ENCODE measurements around the gene MAP2K1. TPM values are rescaled to one million over a fixed set of nuclear protein-coding genes. Genes with fewer than 3 reads are reported as not detected.
A peak's percentile ranks its signal among the peaks of the same experiment; 100 is the strongest.

MAP2K1 gene
- total RNA-seq, 1 donor from 2014 or later = 66.5 TPM

- Mint-ChIP-seq H3K4me1 (ENCODE audit: low read depth, unreplicated experiment) (peaks cover 16% of the 10 kb centered on the region), H3K27me3 (ENCODE audit: low read depth, unreplicated experiment) (no peaks in the 10 kb centered on the region), H3K9me3 (ENCODE audit: unreplicated experiment) (no peaks in the 10 kb centered on the region), H3K27ac (ENCODE audit: unreplicated experiment) (no peak overlapping the region), H3K36me3 (ENCODE audit: low read depth, unreplicated experiment) (peaks cover 8% of the 10 kb centered on the region), H3K4me3 (ENCODE audit: unreplicated experiment) (no peak overlapping the region)
- Histone ChIP-seq H3K36me3 (ENCODE audit: insufficient read depth, low read length) (no peaks in the 10 kb centered on the region), H3K4me3 (ENCODE audit: insufficient read depth, low read depth, low read length) (no peak overlapping the region), H3K4me1 (ENCODE audit: insufficient read depth, low read length) (no peaks in the 10 kb centered on the region), H3K27me3 (ENCODE audit: insufficient read depth, low read length) (no peaks in the 10 kb centered on the region), H3K79me2 (ENCODE audit: insufficient read depth, low read length) (peaks cover 91% of the 10 kb centered on the region), H3K4me2 (ENCODE audit: low read length) (no peak overlapping the region), H2AFZ (ENCODE audit: low read depth, low read length) (no peak overlapping the region), H3K9ac (ENCODE audit: low read length) (no peak overlapping the region), H4K20me1 (ENCODE audit: insufficient read depth, low read length) (peaks cover 78% of the 10 kb centered on the region), H3K27ac (ENCODE audit: low read depth, low read length) (no peak overlapping the region), H3K9me3 (ENCODE audit: insufficient read depth, low read depth, low read length) (no peaks in the 10 kb centered on the region)
- no peak for FAIRE-seq
- no peak for TF ChIP-seq CTCF (IDR thresholded peaks at IDR 0.05; ENCODE audit: insufficient read depth, low read depth, low read length)
- no peak for TF ChIP-seq EZH2 (IDR thresholded peaks at IDR 0.05; ENCODE audit: insufficient read depth, low read length)
- DNase-seq (ENCODE audit: low read depth) = no peak
Measured at GRCh38 chr15:66415360-66415759, 28.6 kb downstream of the MAP2K1 start.

DNA sequence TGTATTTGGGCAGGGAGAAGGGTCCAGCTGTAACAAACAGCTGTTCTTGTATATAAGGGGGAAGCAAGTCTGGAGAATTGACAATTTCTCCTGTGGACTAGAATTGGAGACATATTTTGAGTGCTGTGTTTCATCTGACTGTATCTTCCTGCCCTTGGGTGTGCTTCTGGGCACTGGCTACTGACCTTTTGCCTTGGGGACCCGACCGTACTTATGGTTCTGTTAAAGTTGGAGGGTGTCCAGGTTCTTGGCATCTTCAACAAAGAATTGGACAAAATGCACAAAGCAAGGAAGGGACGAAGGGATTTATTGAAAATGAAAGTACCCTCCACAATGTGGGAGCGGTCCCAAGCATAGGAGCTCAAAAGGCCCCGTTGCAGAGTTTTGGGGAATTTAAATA is 31.0 kb downstream of the MAP2K1 start:
- Histone ChIP-seq H3K27ac (ENCODE audit: low read depth, low read length) (no peak overlapping the region), H3K36me3 (ENCODE audit: insufficient read depth, low read length) (no peaks in the 10 kb centered on the region), H2AFZ (ENCODE audit: low read depth, low read length) (no peak overlapping the region), H3K9ac (ENCODE audit: low read length) (no peak overlapping the region), H3K4me1 (ENCODE audit: insufficient read depth, low read length) (no peaks in the 10 kb centered on the region), H3K27me3 (ENCODE audit: insufficient read depth, low read length) (no peaks in the 10 kb centered on the region), H4K20me1 (ENCODE audit: insufficient read depth, low read length) (peaks cover 75% of the 10 kb centered on the region), H3K9me3 (ENCODE audit: insufficient read depth, low read depth, low read length) (no peaks in the 10 kb centered on the region), H3K79me2 (ENCODE audit: insufficient read depth, low read length) (peaks cover 86% of the 10 kb centered on the region), H3K4me3 (ENCODE audit: insufficient read depth, low read depth, low read length) (no peak overlapping the region), H3K4me2 (ENCODE audit: low read length) (peak overlapping the region; percentile 46)
- Mint-ChIP-seq H3K27me3 (ENCODE audit: low read depth, unreplicated experiment) (no peaks in the 10 kb centered on the region), H3K9me3 (ENCODE audit: unreplicated experiment) (no peaks in the 10 kb centered on the region), H3K4me3 (ENCODE audit: unreplicated experiment) (no peak overlapping the region), H3K27ac (ENCODE audit: unreplicated experiment) (no peak overlapping the region), H3K36me3 (ENCODE audit: low read depth, unreplicated experiment) (peaks cover 4% of the 10 kb centered on the region), H3K4me1 (ENCODE audit: low read depth, unreplicated experiment) (peaks cover 1% of the 10 kb centered on the region)
- TF ChIP-seq EZH2 (IDR thresholded peaks at IDR 0.05; ENCODE audit: insufficient read depth, low read length) (no peak), CTCF (IDR thresholded peaks at IDR 0.05; ENCODE audit: insufficient read depth, low read depth, low read length) (no peak)
- DNase-seq (ENCODE audit: low read depth) = no peak
- no peak for FAIRE-seq

DNA sequence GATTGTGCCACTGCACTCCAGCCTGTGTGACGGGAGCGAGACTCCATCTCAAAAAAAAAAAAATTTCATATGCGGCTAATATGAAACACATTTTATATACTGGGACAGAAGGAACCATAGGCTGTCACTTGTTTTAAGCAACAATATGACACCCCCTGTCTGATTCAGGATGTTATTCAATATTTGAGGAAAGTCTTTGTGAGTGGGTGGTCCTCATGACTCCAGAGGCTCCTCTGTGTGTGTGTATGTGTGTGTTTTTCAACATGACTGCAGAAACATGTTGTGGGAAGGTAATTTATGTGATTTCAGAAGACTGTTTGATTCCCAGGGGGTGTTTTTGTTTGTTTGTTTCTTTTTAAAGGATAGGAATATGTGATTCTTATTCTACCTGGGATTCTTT is 32.8 kb downstream of the MAP2K1 start:
- no peaks in the 10 kb centered on the region for H3K27me3 Mint-ChIP-seq (ENCODE audit: low read depth, unreplicated experiment)
- Histone ChIP-seq H3K4me1 (ENCODE audit: insufficient read depth, low read length) (no peaks in the 10 kb centered on the region), H3K27me3 (ENCODE audit: insufficient read depth, low read length) (no peaks in the 10 kb centered on the region), H3K36me3 (ENCODE audit: insufficient read depth, low read length) (no peaks in the 10 kb centered on the region), H3K27ac (ENCODE audit: low read depth, low read length) (no peak overlapping the region), H3K4me2 (ENCODE audit: low read length) (no peak overlapping the region), H3K9ac (ENCODE audit: low read length) (no peak overlapping the region), H4K20me1 (ENCODE audit: insufficient read depth, low read length) (peaks cover 66% of the 10 kb centered on the region), H3K79me2 (ENCODE audit: insufficient read depth, low read length) (peaks cover 82% of the 10 kb centered on the region), H2AFZ (ENCODE audit: low read depth, low read length) (no peak overlapping the region), H3K9me3 (ENCODE audit: insufficient read depth, low read depth, low read length) (no peaks in the 10 kb centered on the region), H3K4me3 (ENCODE audit: insufficient read depth, low read depth, low read length) (no peak overlapping the region)
- DNase-seq (ENCODE audit: low read depth) (no peak), FAIRE-seq (no peak)
- TF ChIP-seq CTCF (IDR thresholded peaks at IDR 0.05; ENCODE audit: insufficient read depth, low read depth, low read length) (no peak), EZH2 (IDR thresholded peaks at IDR 0.05; ENCODE audit: insufficient read depth, low read length) (no peak)
- peaks cover 1% of the 10 kb centered on the region for H3K4me1 Mint-ChIP-seq (ENCODE audit: low read depth, unreplicated experiment)
- H3K36me3 Mint-ChIP-seq (ENCODE audit: low read depth, unreplicated experiment) = peaks cover 6% of the 10 kb centered on the region
- H3K9me3 Mint-ChIP-seq (ENCODE audit: unreplicated experiment) = no peaks in the 10 kb centered on the region
- H3K4me3 Mint-ChIP-seq (ENCODE audit: unreplicated experiment) = no peak overlapping the region
- no peak overlapping the region for H3K27ac Mint-ChIP-seq (ENCODE audit: unreplicated experiment)
